HCT116 (cell line): ENCODE results near the gene CCNK.
A peak's percentile ranks its signal among the peaks of the same experiment; 100 is the strongest.

ENCODE experiments used
- CTCF ChIP-seq, 3 experiments: fragments of 200-600 bp in 1 of 3; sonication (generic) in 1 of 3; IDR thresholded peaks in 2 of 3; conservative IDR thresholded peaks in 1 of 3; 2 replicates each; pipeline ENCODE4 v1.5.1; 2012 to 2017; ENCODE audit warnings: low read depth in 2 of 3, low read length in 2 of 3, antibody characterized with exemption in 1 of 3, borderline replicate concordance in 1 of 3, control low read depth in 1 of 3, mild to moderate bottlenecking in 1 of 3, mixed read lengths in 1 of 3, mixed run types in 1 of 3, moderate library complexity in 1 of 3; ENCODE audit not compliant: insufficient read depth in 1 of 3
- EZH2 ChIP-seq: fragments of 200-600 bp; sonication (generic); IDR thresholded peaks from 2 replicates; pipeline ENCODE4 v1.6.1; 2017; ENCODE audit warnings: antibody characterized with exemption, mixed run types
- EZH2phosphoT487 ChIP-seq: fragments of 200-600 bp; IDR thresholded peaks from 2 replicates; pipeline ENCODE4 v1.6.1; 2018; ENCODE audit warnings: antibody characterized with exemption, borderline replicate concordance
- POLR2A ChIP-seq: IDR thresholded peaks from 2 replicates; pipeline ENCODE4 v1.7.0; 2011; ENCODE audit warnings: borderline replicate concordance; ENCODE audit not compliant: insufficient read depth, insufficient read length; ENCODE audit errors: extremely low read depth
- POLR2AphosphoS5 ChIP-seq: IDR thresholded peaks from 2 replicates; pipeline ENCODE4 v1.6.1; 2011; ENCODE audit warnings: mild to moderate bottlenecking, low read depth, low read length, moderate library complexity
- REST ChIP-seq: IDR thresholded peaks from 2 replicates; pipeline ENCODE4 v1.6.1; 2012; ENCODE audit warnings: low read depth
- SIN3A ChIP-seq: IDR thresholded peaks from 2 replicates; pipeline ENCODE4 v1.6.1; 2012; ENCODE audit warnings: low read depth
- SP1 ChIP-seq: IDR thresholded peaks from 2 replicates; pipeline ENCODE4 v1.6.1; 2012; ENCODE audit warnings: low read depth
- SRF ChIP-seq: IDR thresholded peaks from 2 replicates; pipeline ENCODE4 v1.6.1; 2012; ENCODE audit warnings: low read depth
- YY1 ChIP-seq: IDR thresholded peaks from 2 replicates; pipeline ENCODE4 v1.6.1; 2011; ENCODE audit warnings: low read length, low read depth, moderate library complexity, mild to moderate bottlenecking; ENCODE audit not compliant: insufficient replicate concordance; ENCODE audit errors: extremely low read depth
- ZBTB33 ChIP-seq: IDR thresholded peaks from 2 replicates; pipeline ENCODE4 v1.6.1; 2011; ENCODE audit warnings: mild to moderate bottlenecking, low read length, moderate library complexity; ENCODE audit not compliant: insufficient replicate concordance; ENCODE audit errors: extremely low read depth
- ZNF274 ChIP-seq: fragments of 200-500 bp; sonication (Bioruptor generic); IDR thresholded peaks from 2 replicates; pipeline ENCODE4 v1.6.1; 2014; ENCODE audit warnings: mild to moderate bottlenecking, low read depth, low read length, inconsistent platforms
- TF ChIP-seq, protein P1 (sequence below): IDR thresholded peaks from 2 replicates; pipeline ENCODE4 v1.6.1; 2012

- TF ChIP-seq POLR2A (no peak), CTCF (IDR thresholded peaks at IDR 0.05 in 2 of 3, conservative IDR thresholded peaks at IDR 0.05 in 1 of 3; ENCODE audit: borderline replicate concordance in 1 of 3, insufficient read depth in 1 of 3, low read depth in 2 of 3, low read length in 2 of 3) (peak in 2 of 3 experiments; percentile 22 to 28; a peak in 4 of 6 replicates), SRF (no peak), EZH2phosphoT487 (no peak), EZH2 (no peak), ZNF274 (no peak), SP1 (no peak), ZBTB33 (no peak), REST (no peak), POLR2AphosphoS5 (no peak), SIN3A (no peak), YY1 (no peak)
- TF ChIP-seq, protein P1, sequence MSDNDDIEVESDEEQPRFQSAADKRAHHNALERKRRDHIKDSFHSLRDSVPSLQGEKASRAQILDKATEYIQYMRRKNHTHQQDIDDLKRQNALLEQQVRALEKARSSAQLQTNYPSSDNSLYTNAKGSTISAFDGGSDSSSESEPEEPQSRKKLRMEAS: no peak
These were observed 57.1 kb downstream of the CCNK start for GRCh38 chr14:99538275-99538674.
